GM23338 (cell line): Measurements from ENCODE around the gene GPRIN2. TPM values are rescaled to one million over a fixed set of nuclear protein-coding genes. Genes with fewer than 3 reads are reported as not detected.
"Not testable (repeated sequence)": the region's sequence is repeated elsewhere in the genome, so short reads cannot be mapped to it uniquely, and the experiment has no call there.

ENCODE experiments used
- ATAC-seq: fragments of 200-7000 bp; cut with Tn5 transposase; 3 replicates; pipeline ENCODE4 v1.9.1; 2020
- DNase-seq: peaks from one replicate; pipeline ENCODE4 v3.0.0-alpha.2; 2015; ENCODE audit warnings: low spot score
- H2AFZ ChIP-seq: fragments of 200-600 bp; sonication (generic); 2 replicates; pipeline ENCODE4 v1.8.0; 2016; ENCODE audit warnings: antibody characterized with exemption, mild to moderate bottlenecking, moderate library complexity
- H3F3A ChIP-seq: fragments of 200-600 bp; sonication (generic); replicated peaks from 2 replicates; pipeline ENCODE4 v1.8.0; 2017; ENCODE audit warnings: antibody characterized with exemption, mixed run types, low read depth
- H3K27ac ChIP-seq: fragments of 200-600 bp; sonication (generic); 2 replicates; pipeline ENCODE4 v1.6.1; 2016; ENCODE audit warnings: low read depth
- H3K27me3 ChIP-seq: fragments of 200-600 bp; sonication (generic); 2 replicates; pipeline ENCODE4 v1.8.0; 2016; ENCODE audit warnings: mild to moderate bottlenecking, mixed run types, moderate library complexity; ENCODE audit not compliant: insufficient read depth
- H3K36me3 ChIP-seq: fragments of 200-600 bp; sonication (generic); 2 replicates; pipeline ENCODE4 v1.8.0; 2016; ENCODE audit warnings: mild to moderate bottlenecking; ENCODE audit not compliant: insufficient read depth
- H3K4me1 ChIP-seq: fragments of 200-600 bp; sonication (generic); 2 replicates; pipeline ENCODE4 v1.8.0; 2016; ENCODE audit warnings: mild to moderate bottlenecking, moderate library complexity; ENCODE audit not compliant: insufficient read depth
- H3K4me2 ChIP-seq: fragments of 200-600 bp; sonication (generic); 2 replicates; pipeline ENCODE4 v1.7.1; 2017; ENCODE audit warnings: mixed run types
- H3K4me3 ChIP-seq: fragments of 200-600 bp; sonication (generic); 2 replicates; pipeline ENCODE4 v1.6.1; 2016; ENCODE audit warnings: mixed run types
- H3K79me2 ChIP-seq: fragments of 200-600 bp; sonication (generic); replicated peaks from 2 replicates; pipeline ENCODE4 v1.8.0; 2017; ENCODE audit warnings: mild to moderate bottlenecking; ENCODE audit not compliant: insufficient read depth
- H3K9me2 ChIP-seq: fragments of 200-600 bp; sonication (generic); 2 replicates; pipeline ENCODE4 v1.8.0; 2017; ENCODE audit not compliant: insufficient read depth
- H4K20me1 ChIP-seq: fragments of 200-600 bp; sonication (generic); replicated peaks from 2 replicates; pipeline ENCODE4 v1.8.0; 2017; ENCODE audit warnings: mild to moderate bottlenecking; ENCODE audit not compliant: insufficient read depth
- H3K27ac Mint-ChIP-seq: 2 replicates; pipeline ENCODE4 v1.8.0; 2020; ENCODE audit warnings: inconsistent platforms, mild to moderate bottlenecking, moderate library complexity, mixed read lengths
- H3K27me3 Mint-ChIP-seq: 3 replicates; pipeline ENCODE4 v1.8.0; 2022; ENCODE audit warnings: low read depth, mild to moderate bottlenecking, moderate library complexity, mixed read lengths, inconsistent platforms; ENCODE audit not compliant: insufficient read depth, poor library complexity
- H3K36me3 Mint-ChIP-seq: 3 replicates; pipeline ENCODE4 v1.8.0; 2021; ENCODE audit warnings: low read depth, mild to moderate bottlenecking, inconsistent platforms, moderate library complexity, mixed read lengths
- H3K4me1 Mint-ChIP-seq: 3 replicates; pipeline ENCODE4 v1.8.0; 2020; ENCODE audit warnings: mild to moderate bottlenecking, inconsistent platforms, mixed read lengths
- H3K4me3 Mint-ChIP-seq: 3 replicates; pipeline ENCODE4 v1.8.0; 2021; ENCODE audit warnings: moderate library complexity, mild to moderate bottlenecking, inconsistent platforms, mixed read lengths
- H3K9me3 Mint-ChIP-seq: 3 replicates; pipeline ENCODE4 v1.8.0; 2020; ENCODE audit warnings: moderate library complexity, mild to moderate bottlenecking, inconsistent platforms, mixed read lengths
- CREB1 ChIP-seq: fragments of 250-450 bp; sonication (Bioruptor Pico); IDR thresholded peaks from 2 replicates; pipeline ENCODE4 v1.5.0; 2020; ENCODE audit warnings: low read depth, mild to moderate bottlenecking, moderate library complexity
- CTCF ChIP-seq, 2 experiments: fragments of 200-600 bp in 1 of 2; sonication (generic) in 1 of 2; conservative IDR thresholded peaks; 2 replicates each; pipeline versions ENCODE4 v1.5.1 to v1.6.1; 2016 to 2017; ENCODE audit warnings: antibody characterized with exemption in 2 of 2, low read depth in 2 of 2, mild to moderate bottlenecking in 2 of 2, moderate library complexity in 1 of 2
- ETS1 ChIP-seq: IDR thresholded peaks from 2 replicates; pipeline ENCODE4 v1.6.1; 2016; ENCODE audit warnings: antibody characterized with exemption
- EZH2phosphoT487 ChIP-seq: fragments of 200-600 bp; sonication (generic); IDR thresholded peaks from one replicate; pipeline ENCODE4 v1.8.1; 2018; ENCODE audit warnings: antibody characterized with exemption; ENCODE audit not compliant: unreplicated experiment
- JUNB ChIP-seq: IDR thresholded peaks from one replicate; pipeline ENCODE4 v1.6.1; 2016; ENCODE audit warnings: antibody characterized with exemption; ENCODE audit not compliant: unreplicated experiment
- NANOG ChIP-seq: IDR thresholded peaks from 2 replicates; pipeline ENCODE4 v1.6.1; 2016; ENCODE audit warnings: antibody characterized with exemption, borderline replicate concordance
- POLR2AphosphoS5 ChIP-seq: IDR thresholded peaks from 2 replicates; pipeline ENCODE4 v1.6.1; 2016; ENCODE audit warnings: antibody characterized with exemption, low read depth
- REST ChIP-seq: IDR thresholded peaks from one replicate; pipeline ENCODE4 v1.6.1; 2018; ENCODE audit warnings: antibody characterized with exemption; ENCODE audit not compliant: unreplicated experiment
- ZNF114 ChIP-seq: fragments of 250-450 bp; sonication (Bioruptor Pico); IDR thresholded peaks from 2 replicates; pipeline ENCODE4 v1.5.0; 2020; ENCODE audit warnings: mild to moderate bottlenecking, moderate library complexity
- ZNF331 ChIP-seq: fragments of 250-450 bp; sonication (Bioruptor Pico); IDR thresholded peaks from 2 replicates; pipeline ENCODE4 v1.5.0; 2020; ENCODE audit warnings: low read depth, mild to moderate bottlenecking, moderate library complexity
- polyA plus RNA-seq: library from polyadenylated mRNA; unstranded; fragments of >200 nt; fragmentation: Nextera tagmentation; extraction: Ambion mirVana; gene quantifications from 2 replicates; pipeline ENCODE4 v1.2.1, GENCODE V29; 2016
- total RNA-seq: library from RNA; depleted of rRNA; stranded (reverse); fragments of >200 nt; shearing (Covaris generic); gene quantifications from 2 replicates; pipeline ENCODE4 v1.2.3, GENCODE V29; 2014

GPRIN2 gene
- total and polyA plus RNA-seq, 2 experiments from 2014 or later: 2.9 to 28.5 TPM

GRCh38 chr10:46529742-46530141, 26.7 kb downstream of the GPRIN2 start:
- Histone ChIP-seq H2AFZ (peak overlapping the region; percentile 24; the same call in 1 of the 2 replicates), H3K9me2 (peaks cover 17% of the 10 kb centered on the region), H3F3A (peaks cover 11% of the 10 kb centered on the region)
- not testable (repeated sequence) for H4K20me1 ChIP-seq, H3K4me3 Mint-ChIP-seq, H3K4me1 ChIP-seq, DNase-seq, H3K27ac ChIP-seq, H3K27me3 Mint-ChIP-seq, H3K36me3 Mint-ChIP-seq, ATAC-seq, H3K27ac Mint-ChIP-seq, H3K4me3 ChIP-seq, H3K9me3 Mint-ChIP-seq, H3K4me1 Mint-ChIP-seq, H3K36me3 ChIP-seq, H3K79me2 ChIP-seq, H3K27me3 ChIP-seq, H3K4me2 ChIP-seq

GRCh38 chr10:46528675-46529615, 27.5 kb downstream of the GPRIN2 start:
- H3K36me3 ChIP-seq: no peaks in the 10 kb centered on the region
- H3K4me2 ChIP-seq: no peak overlapping the region
- H3K9me2 ChIP-seq: peaks cover 17% of the 10 kb centered on the region
- Mint-ChIP-seq H3K4me3 (no peak overlapping the region), H3K27me3 (no peaks in the 10 kb centered on the region), H3K27ac (no peak overlapping the region), H3K9me3 (no peaks in the 10 kb centered on the region), H3K4me1 (no peaks in the 10 kb centered on the region), H3K36me3 (no peaks in the 10 kb centered on the region)
- H2AFZ ChIP-seq: no peak overlapping the region; the same call in 1 of the 2 replicates
- DNase-seq (no peak), ATAC-seq (no peak)
- H3K27me3 ChIP-seq: no peaks in the 10 kb centered on the region
- no peaks in the 10 kb centered on the region for H3K4me1 ChIP-seq
- H3K4me3 ChIP-seq: no peak overlapping the region
- H3F3A ChIP-seq: peaks cover 11% of the 10 kb centered on the region
- H3K27ac ChIP-seq: no peak overlapping the region
- H3K79me2 ChIP-seq: no peaks in the 10 kb centered on the region
- H4K20me1 ChIP-seq: no peaks in the 10 kb centered on the region; the same call in 1 of the 2 replicates
- TF ChIP-seq NANOG (no peak), CREB1 (CRISPR knock-in tag) (no peak), EZH2phosphoT487 (no peak), POLR2AphosphoS5 (no peak), ZNF114 (CRISPR knock-in tag) (no peak), REST (no peak), ZNF331 (CRISPR knock-in tag) (no peak), JUNB (no peak), ETS1 (no peak), CTCF (conservative IDR thresholded peaks at IDR 0.05; ENCODE audit: low read depth in 2 of 2) (no peak)
